HepG2 (cell line): ENCODE results near the gene PPP1R9B. TPM values are rescaled to one million over a fixed set of nuclear protein-coding genes. Genes with fewer than 3 reads are reported as not detected.

Experiments
- BRF2 ChIP-seq: sonication (generic); formaldehyde crosslinking; IDR thresholded peaks from 2 replicates; pipeline ENCODE4 v1.8.1; 2022; ENCODE audit warnings: mild to moderate bottlenecking, missing genetic modification reagents
- CREM ChIP-seq, 2 experiments: sonication (generic) in 1 of 2; formaldehyde crosslinking in 1 of 2; IDR thresholded peaks; 2 replicates each; pipeline versions ENCODE4 v1.4.0 to v1.6.1; 2016 to 2020; ENCODE audit warnings: antibody characterized with exemption in 1 of 2, mild to moderate bottlenecking in 1 of 2, missing genetic modification reagents in 1 of 2
- DNMT3B ChIP-seq: conservative IDR thresholded peaks from 2 replicates; pipeline ENCODE4 v1.6.1; 2016; ENCODE audit warnings: missing biosample characterization, control low read depth
- ELF3 ChIP-seq: IDR thresholded peaks from 2 replicates; pipeline ENCODE4 v1.6.1; 2016; ENCODE audit warnings: missing genetic modification reagents, missing compliant biosample characterization
- FUBP1 ChIP-seq: sonication (generic); formaldehyde crosslinking; IDR thresholded peaks from 2 replicates; pipeline ENCODE4 v1.5.1; 2020; ENCODE audit warnings: missing genetic modification reagents, mild to moderate bottlenecking, borderline replicate concordance
- GFI1 ChIP-seq: sonication (generic); formaldehyde crosslinking; IDR thresholded peaks from 2 replicates; pipeline ENCODE4 v1.5.0; 2020; ENCODE audit warnings: missing genetic modification reagents, mild to moderate bottlenecking, borderline replicate concordance
- HIC2 ChIP-seq: sonication (generic); formaldehyde crosslinking; IDR thresholded peaks from 2 replicates; pipeline ENCODE4 v1.9.0; 2022; ENCODE audit warnings: low read depth, missing genetic modification reagents
- HNRNPLL ChIP-seq: fragments of 200-400 bp; formaldehyde crosslinking; IDR thresholded peaks from 2 replicates; pipeline ENCODE4 v1.6.1; 2017; ENCODE audit warnings: mild to moderate bottlenecking, low read depth, low read length; ENCODE audit not compliant: poor library complexity, severe bottlenecking
- JUND ChIP-seq: sonication (generic); formaldehyde crosslinking; IDR thresholded peaks from 2 replicates; pipeline ENCODE4 v1.8.0; 2022; ENCODE audit warnings: mild to moderate bottlenecking, missing genetic modification reagents
- KAT2B ChIP-seq: fragments of 150-350 bp; IDR thresholded peaks from 2 replicates; pipeline ENCODE4 v1.6.1; 2014; ENCODE audit warnings: low read depth, low read length, borderline replicate concordance
- MAZ ChIP-seq, 2 experiments: sonication (generic) in 1 of 2; formaldehyde crosslinking in 1 of 2; IDR thresholded peaks; 2 replicates each; pipeline versions ENCODE4 v1.5.0 to v1.6.1; 2012 to 2020; ENCODE audit warnings: low read depth in 2 of 2, mild to moderate bottlenecking in 2 of 2, borderline replicate concordance in 1 of 2, improper control_type of control experiment in 1 of 2, low read length in 1 of 2, missing genetic modification reagents in 1 of 2, moderate library complexity in 1 of 2
- NR3C1 ChIP-seq: sonication (generic); formaldehyde crosslinking; IDR thresholded peaks from 2 replicates; pipeline ENCODE4 v1.4.0; 2020; ENCODE audit warnings: missing genetic modification reagents
- RARG ChIP-seq: sonication (generic); formaldehyde crosslinking; IDR thresholded peaks from 2 replicates; pipeline ENCODE4 v1.4.0; 2020; ENCODE audit warnings: low read depth, mild to moderate bottlenecking, missing genetic modification reagents
- TAF1 ChIP-seq: sonication (generic); formaldehyde crosslinking; IDR thresholded peaks from 2 replicates; pipeline ENCODE4 v1.4.0; 2020; ENCODE audit warnings: missing genetic modification reagents
- YEATS2 ChIP-seq: sonication (generic); formaldehyde crosslinking; IDR thresholded peaks from 2 replicates; pipeline ENCODE4 v1.4.0; 2020; ENCODE audit warnings: missing genetic modification reagents, borderline replicate concordance
- ZBTB8A ChIP-seq: sonication (generic); formaldehyde crosslinking; IDR thresholded peaks from 2 replicates; pipeline ENCODE4 v1.4.0; 2020; ENCODE audit warnings: mild to moderate bottlenecking, low read depth, missing genetic modification reagents, borderline replicate concordance
- ZFP37 ChIP-seq: sonication (generic); formaldehyde crosslinking; IDR thresholded peaks from 2 replicates; pipeline ENCODE4 v1.4.0; 2020; ENCODE audit warnings: missing genetic modification reagents, borderline replicate concordance
- ZNF251 ChIP-seq: sonication (generic); formaldehyde crosslinking; IDR thresholded peaks from 2 replicates; pipeline ENCODE4 v1.9.0; 2021; ENCODE audit warnings: mild to moderate bottlenecking, missing genetic modification reagents
- ZNF260 ChIP-seq: sonication (generic); formaldehyde crosslinking; IDR thresholded peaks from 2 replicates; pipeline ENCODE4 v1.4.0; 2020; ENCODE audit warnings: missing genetic modification reagents, low read depth, mild to moderate bottlenecking, borderline replicate concordance
- ZNF264 ChIP-seq: sonication (generic); formaldehyde crosslinking; IDR thresholded peaks from 2 replicates; pipeline ENCODE4 v1.4.0; 2020; ENCODE audit warnings: missing genetic modification reagents
- ZNF3 ChIP-seq: IDR thresholded peaks from 2 replicates; pipeline ENCODE4 v1.7.0; 2017; ENCODE audit warnings: inconsistent platforms
- ZNF335 ChIP-seq: sonication (generic); formaldehyde crosslinking; IDR thresholded peaks from 2 replicates; pipeline ENCODE4 v1.4.0; 2020; ENCODE audit warnings: missing genetic modification reagents
- ZNF564 ChIP-seq: sonication (generic); formaldehyde crosslinking; IDR thresholded peaks from 2 replicates; pipeline ENCODE4 v1.8.1; 2023; ENCODE audit warnings: mild to moderate bottlenecking, missing genetic modification reagents
- ZNF589 ChIP-seq: sonication (generic); formaldehyde crosslinking; conservative IDR thresholded peaks from 2 replicates; pipeline ENCODE4 v1.8.0; 2022; ENCODE audit warnings: mild to moderate bottlenecking, moderate library complexity, missing genetic modification reagents
- ZNF678 ChIP-seq: sonication (generic); formaldehyde crosslinking; IDR thresholded peaks from 2 replicates; pipeline ENCODE4 v1.4.0; 2020; ENCODE audit warnings: mild to moderate bottlenecking, missing genetic modification reagents
- ZNF850 ChIP-seq: sonication (generic); formaldehyde crosslinking; conservative IDR thresholded peaks from 2 replicates; pipeline ENCODE4 v1.9.0; 2021; ENCODE audit warnings: mild to moderate bottlenecking, missing genetic modification reagents
- ZNF878 ChIP-seq: sonication (generic); formaldehyde crosslinking; IDR thresholded peaks from 2 replicates; pipeline ENCODE4 v1.8.1; 2023; ENCODE audit warnings: mild to moderate bottlenecking, missing genetic modification reagents, moderate library complexity
- polyA plus RNA-seq, 8 experiments: library from polyadenylated mRNA; depleted of rRNA in 3 of 8; stranded (reverse) in 7 of 8; unstranded in 1 of 8; fragments of >200 nt; fragmentation: Illumina TruSeq in 4 of 8; extraction: Trizol in 4 of 8; gene quantifications; 2 replicates each; pipeline versions ENCODE4 v1.2.1 to v1.2.3, GENCODE V29; 2011 to 2016; ENCODE audit warnings: low read depth in 4 of 8, missing spikeins in 1 of 8, mixed read lengths in 1 of 8; ENCODE audit not compliant: insufficient read depth in 1 of 8
- total RNA-seq, 5 experiments: library from RNA; depleted of rRNA; stranded (reverse); fragments of >200 nt; fragmentation: Illumina TruSeq; extraction: Trizol; gene quantifications; 2 replicates each; pipeline ENCODE4 v1.2.3, GENCODE V29; 2016; ENCODE audit warnings: low read depth in 1 of 5

The PPP1R9B gene
- total and polyA plus RNA-seq, 2 of the 13 experiments (the other 11 are each of a cell fraction or from before 2014, with no cell fraction given) = 9.4 to 15.8 TPM

- TF ChIP-seq ZBTB8A (CRISPR knock-in tag) (no peak), TAF1 (peak; percentile 20; the same call in 1 of the 2 replicates), RARG (CRISPR knock-in tag) (no peak), NR3C1 (CRISPR knock-in tag) (no peak), HNRNPLL (no peak), BRF2 (no peak), ZNF850 (CRISPR knock-in tag) (no peak), ZFP37 (CRISPR knock-in tag) (no peak), ZNF589 (no peak), MAZ (IDR thresholded peaks at IDR 0.05; ENCODE audit: borderline replicate concordance, low read depth, low read length) (peak; percentile 65; the same call in 1 of the 2 replicates), MAZ (CRISPR knock-in tag; IDR thresholded peaks at IDR 0.05; ENCODE audit: low read depth) (peak; percentile 85), YEATS2 (CRISPR knock-in tag) (peak; percentile 84), ZNF878 (CRISPR knock-in tag) (no peak), ZNF3 (CRISPR knock-in tag) (no peak), FUBP1 (no peak), ZNF264 (CRISPR knock-in tag) (no peak), ZNF678 (CRISPR knock-in tag) (no peak), DNMT3B (CRISPR knock-in tag) (no peak), CREM (IDR thresholded peaks at IDR 0.05) (no peak; the same call in 1 of the 2 replicates), CREM (CRISPR knock-in tag; IDR thresholded peaks at IDR 0.05) (no peak), ZNF260 (CRISPR knock-in tag) (no peak), JUND (CRISPR knock-in tag) (no peak), GFI1 (CRISPR knock-in tag) (no peak), ZNF564 (CRISPR knock-in tag) (no peak), HIC2 (CRISPR knock-in tag) (no peak), KAT2B (no peak), ZNF335 (CRISPR knock-in tag) (no peak), ELF3 (CRISPR knock-in tag) (peak; percentile 96), ZNF251 (CRISPR knock-in tag) (no peak)
Observed at GRCh38 chr17:50151937-50152547, 1.6 kb upstream of the PPP1R9B start (continued).
